ENCODE data around the gene GIGYF2. TPM values are rescaled to one million over a fixed set of nuclear protein-coding genes. Genes with fewer than 3 reads are reported as not detected.
A peak's percentile ranks its signal among the peaks of the same experiment; 100 is the strongest.

Gene GIGYF2
- 63.4 and 66.0 TPM in 2 replicates for total RNA-seq
- long read RNA-seq, full-length matches to known transcripts: 5 of 394 reads
- long read RNA-seq, partial matches to known transcripts: 254 of 394 reads
- long read RNA-seq, other reads (novel, unspliced or antisense): 135 of 394 reads

GRCh38 chr2:232697059-232697806 is at the start of gene GIGYF2:
Gene GIGYF2 (plus strand): TSS chr2:232697331. CDS start chr2:232735198, 37,867 bp downstream.
- no peak for TF ChIP-seq CTCF (IDR thresholded peaks at IDR 0.05)
- Mint-ChIP-seq H3K4me3 (ENCODE audit: unreplicated experiment) (peak within 1 kb of the TSS; percentile 93), H3K27me3 (ENCODE audit: unreplicated experiment) (no peaks in the 10 kb centered on the region), H3K27ac (ENCODE audit: unreplicated experiment) (peak within 1 kb of the TSS; percentile 88), H3K4me1 (ENCODE audit: unreplicated experiment) (peaks cover 34% of the 10 kb centered on the region), H3K36me3 (ENCODE audit: unreplicated experiment) (peaks cover 5% of the 10 kb centered on the region), H3K9me3 (ENCODE audit: unreplicated experiment) (no peaks in the 10 kb centered on the region)
- peak; percentile 97 for DNase-seq (ENCODE audit: extremely low spot score, unreplicated experiment)

- DNase-seq (ENCODE audit: extremely low spot score, unreplicated experiment): no peak
- H3K4me3 Mint-ChIP-seq (ENCODE audit: unreplicated experiment): no peak overlapping the region
- TF ChIP-seq CTCF (IDR thresholded peaks at IDR 0.05): no peak
- peaks cover 4% of the 10 kb centered on the region for H3K36me3 Mint-ChIP-seq (ENCODE audit: unreplicated experiment)
- H3K27ac Mint-ChIP-seq (ENCODE audit: unreplicated experiment): no peak overlapping the region
- peaks cover 25% of the 10 kb centered on the region for H3K4me1 Mint-ChIP-seq (ENCODE audit: unreplicated experiment)
- H3K9me3 Mint-ChIP-seq (ENCODE audit: unreplicated experiment): no peaks in the 10 kb centered on the region
- no peaks in the 10 kb centered on the region for H3K27me3 Mint-ChIP-seq (ENCODE audit: unreplicated experiment)
Measured at GRCh38 chr2:232649033-232649432, 48.1 kb upstream of the GIGYF2 start.

- Mint-ChIP-seq H3K4me1 (ENCODE audit: unreplicated experiment) (peaks cover 17% of the 10 kb centered on the region), H3K27me3 (ENCODE audit: unreplicated experiment) (no peaks in the 10 kb centered on the region), H3K36me3 (ENCODE audit: unreplicated experiment) (peaks cover 8% of the 10 kb centered on the region), H3K27ac (ENCODE audit: unreplicated experiment) (no peak overlapping the region), H3K9me3 (ENCODE audit: unreplicated experiment) (no peaks in the 10 kb centered on the region), H3K4me3 (ENCODE audit: unreplicated experiment) (no peak overlapping the region)
- no peak for DNase-seq (ENCODE audit: extremely low spot score, unreplicated experiment)
- no peak for TF ChIP-seq CTCF (IDR thresholded peaks at IDR 0.05)
Measured at GRCh38 chr2:232652505-232652851, 44.7 kb upstream of the GIGYF2 start.

GRCh38 chr2:232653441-232653840 is 43.7 kb upstream of the GIGYF2 start:
- DNase-seq (ENCODE audit: extremely low spot score, unreplicated experiment): no peak
- H3K9me3 Mint-ChIP-seq (ENCODE audit: unreplicated experiment): no peaks in the 10 kb centered on the region
- no peak overlapping the region for H3K27ac Mint-ChIP-seq (ENCODE audit: unreplicated experiment)
- H3K36me3 Mint-ChIP-seq (ENCODE audit: unreplicated experiment): peaks cover 4% of the 10 kb centered on the region
- no peaks in the 10 kb centered on the region for H3K27me3 Mint-ChIP-seq (ENCODE audit: unreplicated experiment)
- TF ChIP-seq CTCF (IDR thresholded peaks at IDR 0.05): no peak
- no peak overlapping the region for H3K4me3 Mint-ChIP-seq (ENCODE audit: unreplicated experiment)
- peaks cover 21% of the 10 kb centered on the region for H3K4me1 Mint-ChIP-seq (ENCODE audit: unreplicated experiment)

- Mint-ChIP-seq H3K27me3 (ENCODE audit: unreplicated experiment) (no peaks in the 10 kb centered on the region), H3K9me3 (ENCODE audit: unreplicated experiment) (no peaks in the 10 kb centered on the region), H3K27ac (ENCODE audit: unreplicated experiment) (no peak overlapping the region), H3K4me3 (ENCODE audit: unreplicated experiment) (no peak overlapping the region), H3K36me3 (ENCODE audit: unreplicated experiment) (peaks cover 4% of the 10 kb centered on the region), H3K4me1 (ENCODE audit: unreplicated experiment) (peaks cover 23% of the 10 kb centered on the region)
- no peak for TF ChIP-seq CTCF (IDR thresholded peaks at IDR 0.05)
- DNase-seq (ENCODE audit: extremely low spot score, unreplicated experiment): no peak
Measured at GRCh38 chr2:232655392-232655791, 41.7 kb upstream of the GIGYF2 start.
